ENCODE results near the gene CDC25B. TPM values are rescaled to one million over a fixed set of nuclear protein-coding genes. Genes with fewer than 3 reads are reported as not detected.
A peak's percentile ranks its signal among the peaks of the same experiment; 100 is the strongest.

CDC25B gene
- total RNA-seq, 4 donors from 2014 or later, result 14.5 to 39.7 (median 38.4) TPM

DNA sequence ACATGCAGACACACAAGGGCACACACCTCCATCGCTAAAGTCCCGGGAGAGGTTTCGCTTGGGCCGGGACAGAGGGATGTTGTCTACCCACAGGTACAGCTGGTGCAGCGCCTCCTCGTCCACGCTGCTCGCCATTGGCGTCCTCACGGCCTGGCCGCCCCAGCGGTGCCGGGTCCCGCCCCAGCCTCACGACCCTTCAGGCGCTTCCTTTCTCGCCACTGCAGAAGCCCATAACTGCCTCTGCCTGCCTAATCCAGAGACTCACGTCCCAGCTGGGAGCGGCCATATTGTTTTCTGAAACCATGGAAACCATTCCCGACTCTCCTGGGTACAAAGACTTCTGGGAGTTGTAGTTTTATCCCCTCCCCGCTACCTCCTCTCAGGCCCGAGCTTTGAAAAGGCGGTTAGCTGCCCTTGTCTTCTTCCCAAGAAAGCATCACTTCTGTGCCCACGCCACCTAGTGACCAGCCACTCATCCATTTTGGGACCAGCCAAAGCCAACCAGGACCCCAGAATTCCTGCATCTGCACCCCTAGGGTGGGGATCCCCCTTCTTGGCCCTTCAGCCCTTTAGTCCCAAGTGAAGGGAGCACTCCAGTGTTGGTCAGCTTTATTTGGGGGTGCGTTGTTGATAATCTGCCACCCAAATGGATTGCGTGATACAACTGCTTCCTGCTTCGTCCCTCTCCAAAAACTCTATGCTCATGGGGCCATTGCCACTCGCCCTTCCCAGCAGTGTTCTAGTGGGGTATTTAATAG lies 14.8 kb upstream of the CDC25B start, which contains the start of gene SPEF1:
SPEF1 (minus strand) TSS at position 296 of the 758 bp plus-strand sequence; CDS start at position 135, 161 bp downstream.
- Histone ChIP-seq H3K27me3 (no peaks in the 10 kb centered on the region), H3K4me3 (peak within 1 kb of the TSS; percentile 7 to 45), H3K27ac (peak within 1 kb of the TSS in 3 of 4 donors; percentile 64 to 73 (median 68)), H3K4me1 (peaks cover 2 to 76% (median 38%) of the 10 kb centered on the region in 3 donors), H3K9me3 (no peaks in the 10 kb centered on the region), H3K36me3 (peaks cover 0 to 23% of the 10 kb centered on the region in 2 donors)
- peak; percentile 82 for ATAC-seq
- TF ChIP-seq, protein P1, sequence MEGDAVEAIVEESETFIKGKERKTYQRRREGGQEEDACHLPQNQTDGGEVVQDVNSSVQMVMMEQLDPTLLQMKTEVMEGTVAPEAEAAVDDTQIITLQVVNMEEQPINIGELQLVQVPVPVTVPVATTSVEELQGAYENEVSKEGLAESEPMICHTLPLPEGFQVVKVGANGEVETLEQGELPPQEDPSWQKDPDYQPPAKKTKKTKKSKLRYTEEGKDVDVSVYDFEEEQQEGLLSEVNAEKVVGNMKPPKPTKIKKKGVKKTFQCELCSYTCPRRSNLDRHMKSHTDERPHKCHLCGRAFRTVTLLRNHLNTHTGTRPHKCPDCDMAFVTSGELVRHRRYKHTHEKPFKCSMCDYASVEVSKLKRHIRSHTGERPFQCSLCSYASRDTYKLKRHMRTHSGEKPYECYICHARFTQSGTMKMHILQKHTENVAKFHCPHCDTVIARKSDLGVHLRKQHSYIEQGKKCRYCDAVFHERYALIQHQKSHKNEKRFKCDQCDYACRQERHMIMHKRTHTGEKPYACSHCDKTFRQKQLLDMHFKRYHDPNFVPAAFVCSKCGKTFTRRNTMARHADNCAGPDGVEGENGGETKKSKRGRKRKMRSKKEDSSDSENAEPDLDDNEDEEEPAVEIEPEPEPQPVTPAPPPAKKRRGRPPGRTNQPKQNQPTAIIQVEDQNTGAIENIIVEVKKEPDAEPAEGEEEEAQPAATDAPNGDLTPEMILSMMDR (IDR thresholded peaks at IDR 0.05), result peak in 3 of 4 experiments; percentile 43 to 64 (median 49)
- TF ChIP-seq EP300 (IDR thresholded peaks at IDR 0.05), result no peak
- WGBS, 2 donors (ENCODE audit: low coverage in 1 of 2), result 17 to 79% methylated on average over 3 to 6 of the region's 28 CpGs

GRCh38 chr20:3782597-3782996 lies 13.5 kb upstream of the CDC25B start:
- peaks cover 2 to 80% (median 41%) of the 10 kb centered on the region in 3 donors for H3K4me1 ChIP-seq
- no peaks in the 10 kb centered on the region for H3K9me3 ChIP-seq
- H3K27ac ChIP-seq, result peak overlapping the region in 1 of 4 donors; percentile 87
- peaks cover 0 to 23% of the 10 kb centered on the region in 2 donors for H3K36me3 ChIP-seq
- no peaks in the 10 kb centered on the region for H3K27me3 ChIP-seq
- no peak overlapping the region for H3K4me3 ChIP-seq
- no peak for TF ChIP-seq EP300 (IDR thresholded peaks at IDR 0.05)
- no peak for TF ChIP-seq POLR2A (IDR thresholded peaks at IDR 0.05)
- TF ChIP-seq, protein P1 (IDR thresholded peaks at IDR 0.05), result no peak
- TF ChIP-seq POLR2AphosphoS5 (IDR thresholded peaks at IDR 0.05), result no peak
- ATAC-seq, result no peak
- 70% methylated on average over 3 of the region's 6 CpGs; no CpG with 5 or more reads in 1 of the 2 donors for WGBS, 2 donors (ENCODE audit: low coverage in 1 of 2)

GRCh38 chr20:3783068-3783489 lies 13.0 kb upstream of the CDC25B start:
- no peak for ATAC-seq
- Histone ChIP-seq H3K9me3 (no peaks in the 10 kb centered on the region), H3K4me3 (no peak overlapping the region), H3K36me3 (peaks cover 0 to 23% of the 10 kb centered on the region in 2 donors), H3K27ac (peak overlapping the region in 1 of 4 donors; percentile 87), H3K27me3 (no peaks in the 10 kb centered on the region), H3K4me1 (peaks cover 2 to 80% (median 36%) of the 10 kb centered on the region in 3 donors)
- WGBS, 2 donors (ENCODE audit: low coverage in 1 of 2), result 76% methylated on average over 2 of the region's 2 CpGs; no CpG with 5 or more reads in 1 of the 2 donors
- no peak for TF ChIP-seq POLR2AphosphoS5 (IDR thresholded peaks at IDR 0.05)
- no peak for TF ChIP-seq EP300 (IDR thresholded peaks at IDR 0.05)
- TF ChIP-seq POLR2A (IDR thresholded peaks at IDR 0.05), result no peak
- TF ChIP-seq, protein P1 (IDR thresholded peaks at IDR 0.05), result no peak

- 52 to 56% methylated on average over 3 of the region's 10 CpGs for WGBS, 2 donors (ENCODE audit: low coverage in 1 of 2)
- ATAC-seq, result no peak
- Histone ChIP-seq H3K4me3 (peak overlapping the region in 1 of 2 donors; percentile 75), H3K27ac (peak overlapping the region in 2 of 4 donors; percentile 35 to 87), H3K27me3 (no peaks in the 10 kb centered on the region), H3K9me3 (no peaks in the 10 kb centered on the region), H3K36me3 (peaks cover 0 to 23% of the 10 kb centered on the region in 2 donors), H3K4me1 (peaks cover 2 to 79% (median 31%) of the 10 kb centered on the region in 3 donors)
- TF ChIP-seq POLR2AphosphoS5 (IDR thresholded peaks at IDR 0.05), result no peak
- TF ChIP-seq POLR2A (IDR thresholded peaks at IDR 0.05), result no peak
- TF ChIP-seq, protein P1 (IDR thresholded peaks at IDR 0.05), result no peak
- TF ChIP-seq EP300 (IDR thresholded peaks at IDR 0.05), result no peak
These were observed 12.5 kb upstream of the CDC25B start for GRCh38 chr20:3783511-3784195.

Measured in gastroesophageal sphincter (tissue), 4 donors.